ENCODE data around the gene TSPAN31.
A peak's percentile ranks its signal among the peaks of the same experiment; 100 is the strongest.
"Not testable (repeated sequence)": the region's sequence is repeated elsewhere in the genome, so short reads cannot be mapped to it uniquely, and the experiment has no call there.

TSPAN31 gene

GRCh38 chr12:57769594-57769993 lies 24.8 kb downstream of the TSPAN31 start:
- DNase-seq, result no peak

GRCh38 chr12:57770734-57771133 lies 25.9 kb downstream of the TSPAN31 start:
- no peak for DNase-seq

- DNase-seq, result peak; percentile 94
Observed at GRCh38 chr12:57771236-57771872, 26.5 kb downstream of the TSPAN31 start.

GRCh38 chr12:57771873-57772428 lies 27.1 kb downstream of the TSPAN31 start, which contains the start of gene METTL1:
METTL1 (minus strand) TSS chr12:57772105; CDS start chr12:57772083, 22 bp downstream.
- DNase-seq, result peak; percentile 98

GRCh38 chr12:57772429-57773322 lies 27.8 kb downstream of the TSPAN31 start, which contains the start of gene EEF1AKMT3:
EEF1AKMT3 (plus strand) TSS chr12:57772614; CDS start chr12:57772725, 111 bp downstream.
- peak; percentile 62 for DNase-seq

GRCh38 chr12:57774634-57775033 lies 29.8 kb downstream of the TSPAN31 start:
- not testable (repeated sequence) for DNase-seq

- DNase-seq, result no peak
Observed at GRCh38 chr12:57775044-57775443, 30.2 kb downstream of the TSPAN31 start.

GRCh38 chr12:57775563-57776246 lies 30.9 kb downstream of the TSPAN31 start:
- no peak for DNase-seq

GRCh38 chr12:57776247-57776587 lies 31.4 kb downstream of the TSPAN31 start:
- DNase-seq, result no peak

GRCh38 chr12:57777367-57777766 lies 32.5 kb downstream of the TSPAN31 start:
- no peak for DNase-seq

- DNase-seq, result no peak
Observed at GRCh38 chr12:57777911-57778310, 33.1 kb downstream of the TSPAN31 start.

- DNase-seq, result no peak
Observed at GRCh38 chr12:57779736-57780135, 34.9 kb downstream of the TSPAN31 start.

GRCh38 chr12:57780284-57780897 lies 35.6 kb downstream of the TSPAN31 start:
- no peak for DNase-seq

GRCh38 chr12:57781244-57781643 lies 36.4 kb downstream of the TSPAN31 start:
- DNase-seq, result no peak

GRCh38 chr12:57781801-57782200 lies 37.0 kb downstream of the TSPAN31 start:
- DNase-seq, result no peak

GRCh38 chr12:57782243-57782607 lies 37.4 kb downstream of the TSPAN31 start:
- DNase-seq, result no peak

GRCh38 chr12:57782608-57783465 lies 38.0 kb downstream of the TSPAN31 start, which contains the start of gene TSFM:
TSFM (plus strand) TSS chr12:57782787; CDS start chr12:57782802, 15 bp downstream.
- peak; percentile 95 for DNase-seq

- DNase-seq, result no peak
Observed at GRCh38 chr12:57783466-57783801, 38.6 kb downstream of the TSPAN31 start.

GRCh38 chr12:57783861-57784260 lies 39.0 kb downstream of the TSPAN31 start:
- no peak for DNase-seq

GRCh38 chr12:57793920-57794319 lies 49.1 kb downstream of the TSPAN31 start:
- no peak for DNase-seq

GRCh38 chr12:57795354-57795753 lies 50.5 kb downstream of the TSPAN31 start:
- no peak for DNase-seq

- DNase-seq, result no peak
Observed at GRCh38 chr12:57796996-57797395, 52.2 kb downstream of the TSPAN31 start.
